Measurements from ENCODE around the gene WFDC1.
"Not testable (repeated sequence)": the region's sequence is repeated elsewhere in the genome, so short reads cannot be mapped to it uniquely, and the experiment has no call there.

Gene WFDC1

DNA sequence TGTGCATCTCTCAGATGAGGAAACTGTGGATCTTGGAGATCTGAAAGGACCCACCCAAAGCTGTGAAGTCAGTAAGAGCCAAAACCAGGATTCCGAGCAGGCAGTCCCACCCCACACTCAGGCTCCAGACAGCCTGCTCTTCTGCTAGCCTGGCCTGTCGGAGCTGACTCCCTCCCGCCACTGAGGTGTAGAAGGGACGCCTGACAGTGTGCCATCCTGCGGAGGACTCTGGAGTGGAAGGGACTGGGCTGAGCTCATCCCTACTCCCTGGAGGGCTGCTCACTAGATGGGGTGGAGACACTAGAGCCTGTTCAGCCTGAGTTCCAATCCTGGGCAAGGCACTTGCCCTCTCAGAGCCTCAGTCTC lies 36.0 kb downstream of the WFDC1 start:
- no peak for DNase-seq

DNA sequence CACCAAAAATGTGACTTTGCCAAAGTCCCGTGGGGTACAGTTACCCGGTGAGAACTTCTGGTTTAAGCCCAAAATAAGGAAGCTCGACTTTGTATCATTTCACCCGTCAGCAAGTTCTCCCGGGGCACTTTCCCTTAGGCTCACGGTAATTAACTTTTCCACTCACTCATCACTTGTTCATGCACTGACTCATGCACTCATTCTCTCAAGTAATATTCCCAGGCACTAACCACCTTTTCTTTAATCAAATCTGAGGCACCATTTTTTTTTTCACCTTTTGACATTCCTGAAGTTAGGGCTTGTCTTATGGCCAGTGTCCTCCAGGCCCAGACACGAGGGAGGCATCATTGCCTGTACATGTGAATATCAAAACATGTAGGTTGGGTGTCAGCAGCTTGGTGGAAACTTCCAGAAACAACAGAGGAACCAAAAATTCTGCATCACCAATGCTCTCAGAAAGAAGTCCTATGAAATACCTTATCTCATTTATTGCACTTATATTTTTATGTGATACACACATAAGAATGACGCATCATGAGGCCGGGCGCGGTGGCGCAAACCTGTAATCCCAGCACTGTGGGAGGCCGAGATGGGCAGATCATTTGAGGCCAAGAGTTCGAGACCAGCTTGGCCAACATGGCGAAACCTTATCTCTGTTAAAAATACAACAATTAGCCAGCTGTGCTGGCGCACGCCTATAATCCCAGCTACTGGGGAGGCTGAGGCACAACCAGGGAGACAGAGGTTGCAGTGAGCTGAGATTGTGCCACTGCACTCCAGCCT lies 37.5 kb downstream of the WFDC1 start:
- DNase-seq = no peak

DNA sequence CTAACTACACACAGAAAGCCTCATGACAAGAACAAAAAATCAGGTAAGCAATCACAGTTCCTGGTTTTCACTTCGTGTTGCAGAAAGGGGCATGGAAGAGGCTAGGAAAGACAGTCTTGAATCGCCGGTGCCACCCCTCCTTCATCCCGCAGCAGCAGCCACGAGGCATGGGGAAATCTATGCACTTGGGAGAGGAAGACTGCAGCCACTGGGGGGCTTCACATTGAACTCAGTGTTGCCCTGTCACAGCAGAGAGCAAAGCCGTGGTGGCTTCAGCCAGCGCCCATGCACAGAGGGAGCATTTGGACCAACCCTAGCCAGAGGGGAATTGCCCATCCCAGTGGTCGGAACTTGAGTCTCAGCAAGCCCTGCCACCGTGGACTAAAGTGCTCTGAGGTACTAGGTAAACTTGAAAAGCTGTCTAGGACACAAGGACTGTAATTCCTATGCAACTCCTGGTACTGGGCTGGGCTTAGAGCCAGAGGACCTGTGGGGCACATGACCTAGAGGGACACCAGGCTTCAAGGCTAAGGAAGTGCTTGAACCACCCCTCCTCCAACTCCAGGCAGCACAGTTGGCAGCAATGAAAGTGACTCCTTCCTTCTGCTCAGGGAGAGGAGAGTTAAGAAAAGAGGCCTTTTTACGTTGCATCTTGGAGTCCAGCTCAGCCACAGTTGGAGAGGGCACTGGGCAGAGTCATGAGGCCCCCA lies 38.5 kb downstream of the WFDC1 start:
- no peak for DNase-seq

DNA sequence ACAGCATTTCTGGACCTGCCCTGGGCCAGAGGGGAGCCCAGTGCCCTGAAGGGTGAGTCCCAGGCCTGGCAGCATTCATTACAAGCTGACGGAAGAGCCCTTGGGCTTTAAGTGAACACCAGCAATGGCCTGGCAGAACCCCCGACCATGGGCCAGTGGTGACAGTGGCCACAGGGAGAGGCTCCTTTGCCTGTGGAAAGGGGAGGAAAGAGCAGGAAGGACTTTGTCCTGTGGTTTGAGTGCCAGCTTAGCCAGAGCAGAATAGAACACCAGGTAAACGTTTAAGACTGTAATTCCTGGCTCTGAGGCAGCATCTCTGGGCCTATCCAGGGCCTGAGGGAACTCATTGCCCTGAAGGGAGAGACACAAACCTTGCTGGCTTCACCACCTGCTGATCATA lies 39.4 kb downstream of the WFDC1 start:
- no peak for DNase-seq

DNA sequence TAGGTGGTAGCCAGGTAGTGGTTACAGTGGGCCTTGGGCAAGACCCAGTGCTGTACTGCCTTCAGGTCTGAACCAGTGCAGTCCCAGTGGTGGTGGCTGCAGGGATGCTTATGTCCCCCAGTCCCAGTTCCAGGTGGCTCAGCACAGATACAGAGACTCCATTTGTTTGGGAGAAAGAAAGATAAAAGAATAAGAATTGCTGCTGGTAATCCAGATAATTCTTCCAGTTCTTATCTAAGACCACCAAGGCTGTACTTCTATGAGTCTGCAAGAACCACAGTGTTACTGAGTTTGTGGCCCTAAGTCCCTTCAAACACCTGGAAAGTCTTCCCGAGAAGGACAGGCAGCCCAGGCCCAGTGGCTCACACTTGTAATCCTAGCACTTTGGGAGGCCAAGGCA lies 39.8 kb downstream of the WFDC1 start:
- DNase-seq = no peak

DNA sequence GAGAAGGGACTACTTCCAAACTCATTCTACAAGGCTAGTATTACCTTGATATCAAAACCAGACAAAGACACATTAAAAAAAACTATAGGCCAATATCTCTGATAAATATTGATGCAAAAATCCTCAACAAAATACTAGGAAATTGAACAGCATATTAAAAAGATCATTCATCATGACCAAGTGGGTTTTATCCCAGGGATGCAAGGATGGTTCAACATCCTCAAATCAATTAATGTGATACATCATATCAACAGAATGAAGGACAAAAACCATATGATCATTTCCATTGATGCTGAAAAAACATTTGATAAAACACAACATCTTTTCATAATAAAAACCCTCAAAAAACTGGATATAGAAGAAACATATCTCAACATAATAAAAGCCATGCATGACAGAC lies 42.6 kb downstream of the WFDC1 start:
- DNase-seq = not testable (repeated sequence)

DNA sequence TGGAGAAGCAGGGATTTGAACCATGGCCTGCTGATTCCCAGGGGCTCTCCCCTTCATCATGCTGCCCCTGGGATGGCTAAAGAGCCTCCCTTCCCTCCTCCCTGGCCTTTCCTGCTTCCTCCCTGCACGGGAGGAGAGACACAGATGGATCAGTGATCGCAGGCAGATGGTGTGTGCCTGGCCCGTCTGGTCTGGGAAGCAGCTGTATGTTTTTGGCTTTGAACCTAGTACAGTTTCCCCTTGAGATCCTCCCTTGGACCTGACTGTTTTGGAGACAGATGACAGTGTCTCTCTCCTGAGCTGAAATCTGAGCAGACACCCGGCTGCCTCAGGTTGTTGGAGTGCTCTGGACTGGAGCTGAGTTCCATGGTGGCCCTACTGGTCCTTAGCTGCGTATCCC lies 44.6 kb downstream of the WFDC1 start:
- no peak for DNase-seq

DNA sequence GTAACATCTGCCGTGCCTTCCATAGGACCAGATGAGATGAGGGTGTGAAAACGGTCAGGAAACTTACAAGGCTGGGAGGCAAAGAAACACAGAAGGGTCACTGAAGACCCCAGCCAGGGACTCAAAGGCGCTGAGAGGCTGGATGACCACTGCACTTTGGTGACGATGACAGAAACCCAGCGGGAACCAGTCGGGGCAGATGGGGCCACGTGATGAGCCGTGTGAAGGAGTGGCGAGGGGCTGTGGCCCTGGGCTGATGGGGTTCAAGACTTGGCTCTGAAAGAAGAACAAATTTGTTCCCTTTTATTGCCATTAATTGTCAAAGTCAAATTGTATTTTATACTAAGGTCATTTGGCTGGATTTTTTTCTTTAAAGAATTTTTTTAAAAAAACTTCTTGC lies 45.1 kb downstream of the WFDC1 start:
- DNase-seq = no peak

DNA sequence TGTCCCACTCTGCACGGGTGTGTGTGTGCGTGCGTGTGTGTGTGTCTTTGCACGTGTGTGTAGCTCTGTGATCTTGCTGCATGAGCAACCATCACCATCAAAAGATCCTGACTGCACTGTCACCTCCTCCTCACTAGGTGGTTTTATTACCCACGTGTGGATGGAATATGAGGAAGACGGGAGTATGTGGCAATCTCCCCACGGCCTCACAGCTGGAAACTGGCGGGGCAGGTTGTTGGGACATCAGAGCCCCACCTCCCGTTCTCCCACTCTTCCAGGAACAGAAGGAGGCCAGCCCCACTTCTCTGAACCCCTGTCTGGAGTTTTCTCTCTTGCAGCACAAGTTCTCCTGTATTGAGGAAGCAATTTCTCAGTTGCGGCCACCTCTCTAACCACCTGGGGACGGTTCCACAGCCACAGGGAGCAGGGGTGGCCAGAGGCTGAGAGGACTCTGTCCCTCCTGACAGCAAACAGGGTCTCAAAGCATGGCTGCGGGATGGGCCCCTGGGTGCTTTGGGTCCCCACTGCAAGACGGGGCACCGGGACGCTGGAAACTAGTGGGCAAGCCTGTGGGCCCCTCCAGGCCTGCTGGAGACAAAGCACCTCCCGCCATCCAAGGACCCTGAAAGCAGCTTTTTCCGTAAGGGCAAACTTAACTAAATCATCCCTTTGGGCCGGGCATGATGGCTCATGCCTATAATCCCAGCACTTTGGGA lies 45.8 kb downstream of the WFDC1 start:
- no peak for DNase-seq

DNA sequence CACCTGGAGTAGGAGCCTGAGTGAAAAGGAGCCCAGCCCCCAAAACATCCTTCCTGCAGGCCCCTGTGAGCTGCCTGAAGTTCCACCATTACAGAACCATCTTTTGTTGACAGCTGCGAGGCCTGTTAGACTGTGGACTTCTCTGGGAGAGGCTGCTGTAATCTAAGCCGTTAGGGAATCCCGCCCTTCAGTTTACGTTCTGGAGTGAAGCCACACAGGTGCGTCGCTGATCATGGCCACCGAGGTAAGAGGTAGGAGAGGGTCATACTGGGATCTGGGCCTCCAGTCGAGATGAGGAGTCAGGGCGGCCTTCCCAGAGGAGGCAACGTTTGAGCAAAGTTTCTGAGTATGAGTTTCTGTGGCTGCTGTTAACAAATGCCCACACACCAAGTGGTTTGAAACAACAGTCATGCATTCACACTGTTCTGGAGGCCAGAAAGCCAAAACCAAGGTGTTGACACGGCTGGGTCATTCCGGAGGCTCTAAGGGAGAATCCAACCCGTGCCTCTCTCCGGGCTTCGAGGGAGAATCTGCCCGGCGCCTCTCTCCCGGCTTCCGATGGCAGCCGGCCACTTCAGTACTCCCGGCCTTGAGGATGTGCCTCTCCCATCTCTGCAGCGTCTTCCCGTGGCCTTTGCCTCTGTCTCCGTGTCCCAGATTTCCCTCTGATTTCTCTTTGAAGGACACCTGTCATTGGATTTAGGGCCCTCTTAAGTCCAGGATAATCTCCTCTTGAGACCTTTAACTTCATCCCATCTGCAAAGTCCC lies 47.0 kb downstream of the WFDC1 start:
- DNase-seq = no peak

DNA sequence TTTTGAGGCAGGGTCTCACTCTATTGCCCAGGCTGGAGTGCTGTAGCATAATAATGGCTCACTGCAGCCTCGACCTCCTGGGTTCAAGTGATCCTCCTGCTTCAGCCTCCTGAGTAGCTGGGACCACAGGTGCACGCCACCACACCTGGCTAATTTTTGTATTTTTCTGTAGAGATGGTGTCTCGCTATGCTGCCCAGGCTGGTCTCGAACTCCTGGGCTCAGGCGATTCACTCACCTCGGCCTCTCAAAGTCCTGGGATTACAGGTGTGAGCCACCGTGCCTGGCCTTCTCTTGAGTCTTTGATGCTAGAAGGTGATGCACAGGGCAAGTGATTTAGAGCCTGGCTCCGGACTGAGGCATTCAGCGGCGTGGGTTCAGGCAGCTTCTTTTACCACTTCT lies 49.1 kb downstream of the WFDC1 start:
- DNase-seq = not testable (repeated sequence)

DNA sequence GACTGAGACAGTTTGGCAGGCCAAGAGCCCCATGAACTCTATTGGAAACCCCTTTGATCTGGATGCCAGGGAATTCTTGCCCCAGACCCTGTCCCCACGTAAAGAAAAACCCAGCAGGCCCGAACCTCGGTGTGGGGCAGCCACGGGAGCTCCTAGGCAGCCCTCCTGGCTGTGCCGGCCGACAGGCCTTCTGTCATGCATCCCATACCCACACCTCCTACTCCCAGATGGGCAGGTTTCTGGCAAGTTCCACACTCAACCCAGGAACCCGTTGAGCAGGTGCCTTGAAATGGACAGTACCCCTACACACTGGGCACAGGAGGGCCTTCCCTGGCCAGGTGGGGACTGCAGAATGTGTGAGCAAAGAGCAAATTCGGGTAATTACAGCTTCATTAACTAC lies 50.1 kb downstream of the WFDC1 start:
- no peak for DNase-seq

DNA sequence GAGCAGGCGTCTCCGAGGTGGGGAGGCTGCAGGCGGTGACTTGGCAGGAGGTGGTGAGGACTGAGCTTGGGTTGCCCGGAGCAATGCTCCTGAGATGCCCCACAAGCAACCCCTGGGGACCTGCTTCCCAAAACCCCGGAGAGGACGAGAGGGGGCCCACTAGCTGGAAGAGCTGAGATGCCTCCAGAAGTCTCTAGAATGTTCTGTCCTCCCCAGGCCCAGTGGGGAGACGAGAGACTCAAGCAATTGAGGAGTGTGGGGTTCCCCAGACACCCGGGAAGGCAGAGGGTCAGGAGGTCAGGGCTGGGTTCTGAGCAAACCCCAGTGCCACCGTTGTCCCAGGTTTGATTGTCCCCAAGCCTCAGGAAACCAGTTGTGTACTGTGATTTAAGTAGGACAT lies 52.5 kb downstream of the WFDC1 start:
- DNase-seq = no peak

DNA sequence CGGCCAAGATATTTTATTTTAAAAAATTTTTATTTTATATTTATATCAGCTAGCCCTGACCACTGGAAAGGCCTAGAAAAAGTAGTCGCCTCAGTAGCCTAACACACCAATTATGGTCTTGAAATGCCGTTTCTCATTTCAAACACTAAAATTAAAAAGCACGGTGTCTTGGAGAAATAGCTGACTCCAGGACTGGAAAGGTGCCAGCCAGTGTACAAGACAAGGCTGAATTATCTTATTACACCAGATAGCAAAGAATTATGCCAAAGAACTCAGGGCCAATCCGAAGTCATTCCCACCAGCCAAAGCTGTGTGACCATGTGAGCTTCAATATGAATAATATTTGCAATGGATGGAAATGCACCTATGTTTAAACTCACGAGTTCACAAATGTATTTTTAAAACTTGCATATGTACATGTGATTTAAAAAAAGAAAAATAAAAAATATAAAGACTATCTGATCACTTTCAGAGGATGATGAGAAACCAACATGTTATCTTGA lies 53.8 kb downstream of the WFDC1 start:
- DNase-seq = no peak

DNA sequence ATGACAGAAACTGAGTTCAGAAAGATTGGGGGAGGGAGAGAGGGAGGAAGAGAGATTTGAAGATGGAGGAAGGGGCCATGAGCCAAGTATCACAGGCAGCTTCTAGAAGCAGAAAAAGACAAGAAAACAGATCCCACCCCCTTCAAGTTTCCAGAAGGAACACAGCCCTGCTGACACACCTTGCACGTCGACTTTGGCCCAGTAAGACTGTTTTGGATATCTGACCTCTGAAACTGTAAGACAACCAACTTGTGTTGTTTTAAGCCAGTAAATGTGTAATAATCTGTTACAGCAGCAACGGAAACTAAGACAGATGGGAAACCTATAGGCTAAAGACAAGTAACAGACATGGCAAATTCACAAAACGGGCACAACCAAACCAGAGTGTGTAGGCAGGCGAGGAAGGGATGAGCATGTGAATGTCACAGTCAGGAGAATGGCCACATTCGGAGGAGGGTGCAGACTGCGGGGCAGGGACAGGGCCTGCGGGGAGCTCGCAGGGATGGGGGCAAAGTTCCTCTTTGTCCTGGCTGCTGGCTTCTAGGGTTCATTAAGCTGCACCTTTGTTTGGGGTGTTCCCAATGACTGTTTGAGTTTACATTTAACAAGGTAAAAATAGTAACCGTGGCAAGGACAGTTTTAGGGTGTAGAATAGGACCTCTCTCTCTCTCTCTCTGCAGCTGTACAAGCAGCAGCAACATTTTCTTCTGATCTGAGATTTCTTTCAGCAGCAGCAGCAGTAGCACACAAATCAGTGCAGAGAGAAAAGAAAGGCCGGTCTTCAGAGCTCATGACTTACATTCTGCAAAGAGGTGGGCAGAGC lies 55.4 kb downstream of the WFDC1 start:
- DNase-seq = no peak

DNA sequence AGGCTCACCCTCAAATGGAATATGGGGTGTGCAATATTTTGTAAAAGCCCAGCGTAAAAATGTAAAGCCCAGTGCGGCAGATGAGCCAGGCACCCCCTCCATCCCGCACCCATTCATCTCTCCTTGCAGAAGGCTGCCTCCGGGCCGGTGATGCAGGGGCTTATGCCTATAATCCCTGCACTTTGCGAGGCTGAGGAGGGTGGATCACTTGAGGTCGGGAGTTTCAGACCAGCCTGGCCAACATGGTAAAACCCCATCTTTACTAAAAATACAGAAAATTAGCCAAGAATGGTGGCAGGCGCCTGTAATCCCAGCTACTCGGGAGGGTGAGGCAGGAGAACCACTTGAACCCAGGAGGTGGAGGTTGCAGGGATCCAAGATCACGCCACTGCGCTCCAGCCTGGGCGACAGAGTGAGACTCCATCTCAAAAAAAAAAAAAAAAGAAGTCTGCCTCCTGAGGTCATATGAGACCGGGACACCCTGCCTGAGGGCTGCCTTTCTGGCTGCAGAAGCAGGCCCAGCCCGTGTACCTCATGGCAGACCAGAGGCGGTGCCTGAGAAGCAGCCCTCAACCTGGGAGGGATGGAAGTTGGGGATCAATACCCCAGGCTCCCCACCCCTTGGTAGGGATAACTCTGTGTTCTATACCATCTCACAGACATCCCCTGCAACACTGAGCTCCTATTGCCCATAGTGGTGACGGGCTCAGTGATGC lies 56.2 kb downstream of the WFDC1 start:
- no peak for DNase-seq

DNA sequence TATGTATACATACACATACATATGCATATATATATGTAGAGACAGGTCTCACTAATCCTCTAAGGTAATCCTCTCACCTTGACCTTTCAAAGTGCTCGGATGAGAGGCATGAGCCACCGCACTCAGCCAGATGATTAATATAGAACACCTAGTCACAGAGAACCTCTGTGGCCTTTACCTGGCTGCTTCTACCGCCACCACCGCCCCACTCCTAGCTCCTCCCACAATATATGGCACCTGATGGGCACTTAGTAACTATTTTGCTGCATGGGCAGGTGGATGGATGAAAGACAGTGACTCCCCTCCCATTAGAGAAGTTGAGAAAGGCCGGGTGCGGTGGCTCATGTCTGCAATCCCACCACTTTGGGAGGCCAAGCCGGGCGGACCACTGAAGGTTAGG lies 57.0 kb downstream of the WFDC1 start:
- no peak for DNase-seq

DNA sequence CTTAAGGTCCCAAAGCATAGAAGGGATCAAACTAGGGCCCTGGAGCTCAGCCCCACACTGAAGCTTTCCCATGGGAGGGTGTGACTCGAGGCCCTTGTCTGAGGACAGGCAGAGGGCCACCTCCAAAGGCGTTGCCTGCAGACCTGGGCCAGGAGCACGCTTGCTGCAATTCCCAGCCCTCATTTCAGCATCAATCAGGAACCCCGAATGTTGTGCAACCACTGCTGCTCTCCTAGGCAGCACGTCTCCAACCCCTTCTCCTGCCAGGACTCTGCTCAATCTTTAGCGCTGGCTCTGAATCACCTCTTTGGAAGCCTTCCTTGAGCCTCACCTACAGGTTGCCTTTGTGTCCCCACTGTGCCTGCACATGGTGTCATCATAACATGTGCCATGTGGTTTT lies 59.6 kb downstream of the WFDC1 start:
- DNase-seq = no peak

DNA sequence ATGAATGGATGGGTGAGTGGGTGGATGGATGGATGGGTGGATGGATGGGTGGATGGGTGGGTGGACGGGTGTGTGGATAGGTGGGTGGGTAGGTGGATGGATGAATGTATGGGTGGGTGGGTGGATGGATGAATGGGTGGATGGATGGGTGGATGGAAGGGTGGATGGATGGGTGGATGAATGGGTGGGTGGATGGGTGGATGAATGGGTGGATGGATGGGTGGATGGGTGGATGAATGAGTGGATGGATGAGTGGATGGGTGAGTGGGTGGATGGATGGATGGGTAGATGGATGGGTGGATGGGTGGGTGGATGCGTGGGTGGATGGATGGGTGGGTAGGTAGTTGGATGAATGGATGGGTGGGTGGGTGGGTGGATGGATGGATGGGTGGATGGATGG lies 60.5 kb downstream of the WFDC1 start:
- DNase-seq = no peak

DNA sequence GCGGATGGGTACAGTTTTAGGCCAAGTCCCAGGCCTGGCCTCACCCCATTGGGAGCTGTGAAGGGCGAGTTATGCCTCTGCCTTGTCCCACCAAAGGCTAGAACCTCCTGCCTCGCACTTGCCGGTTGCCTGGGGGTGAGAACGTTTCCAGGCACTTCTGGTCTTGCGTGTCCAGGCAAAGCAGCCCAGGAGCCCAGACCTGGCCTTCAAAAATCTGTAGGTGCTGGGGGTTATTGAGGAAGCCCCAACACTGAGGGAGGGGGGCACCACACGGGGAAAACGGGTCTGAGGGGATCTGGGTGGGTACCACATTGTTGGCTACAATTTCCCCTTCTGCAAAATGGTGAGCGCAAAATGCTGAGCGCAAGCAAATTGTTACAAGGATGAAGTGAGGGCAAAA lies 61.5 kb downstream of the WFDC1 start:
- DNase-seq = no peak

DNA sequence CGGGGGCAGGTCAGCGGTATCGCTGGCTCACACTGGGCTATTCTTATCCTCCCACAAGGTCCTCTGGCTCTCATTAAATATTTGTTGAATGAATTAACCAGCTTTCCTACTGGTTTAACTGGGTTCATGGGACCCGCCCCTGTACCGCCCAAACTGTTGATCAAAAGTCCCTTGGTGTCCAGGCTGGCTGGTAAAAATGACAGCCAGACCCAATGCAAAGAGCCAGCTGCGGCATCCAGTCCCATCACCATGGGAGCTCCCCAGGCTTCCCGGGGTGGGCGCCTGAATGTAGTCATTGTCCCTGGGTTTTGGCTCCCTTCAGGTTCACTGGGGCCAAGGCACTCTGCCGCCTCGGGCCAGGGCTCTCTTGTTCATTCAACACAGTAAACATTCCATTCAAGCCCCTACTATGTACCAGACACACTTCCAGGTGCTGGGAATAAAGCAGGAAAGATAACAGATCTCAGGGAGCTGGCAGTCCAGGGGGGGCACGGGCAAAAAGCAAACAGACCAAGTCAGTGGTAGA lies 62.0 kb downstream of the WFDC1 start:
- no peak for DNase-seq

Data from cerebellar nuclear complex (tissue), 1 donor.